GM21515 (cell line): Measurements from ENCODE around the gene ZSCAN26.
A peak's percentile ranks its signal among the peaks of the same experiment; 100 is the strongest.
"Not testable (repeated sequence)": the region's sequence is repeated elsewhere in the genome, so short reads cannot be mapped to it uniquely, and the experiment has no call there.

Experiments
- ATAC-seq: cut with Tn5 transposase; IDR thresholded peaks from one replicate; pipeline ENCODE4 v1.9.1; 2021; ENCODE audit not compliant: unreplicated experiment

The ZSCAN26 gene

GRCh38 chr6:28254121-28254519 lies 12.8 kb upstream of the ZSCAN26 start:
- ATAC-seq = no peak

GRCh38 chr6:28257042-28257441 lies 9.9 kb upstream of the ZSCAN26 start:
- no peak for ATAC-seq

- ATAC-seq = no peak
Measured at GRCh38 chr6:28258877-28259777, 7.8 kb upstream of the ZSCAN26 start, which contains the start of gene NKAPL. Gene NKAPL (plus strand): TSS chr6:28259297. CDS start chr6:28259372, 75 bp downstream.

GRCh38 chr6:28263922-28264321 lies 3.0 kb upstream of the ZSCAN26 start:
- ATAC-seq = no peak

- ATAC-seq = no peak
Measured at GRCh38 chr6:28264834-28265401, 2.0 kb upstream of the ZSCAN26 start.

- ATAC-seq = no peak
Measured at GRCh38 chr6:28266563-28266961, 381 bp upstream of the ZSCAN26 start.

- ATAC-seq = no peak
Measured at GRCh38 chr6:28267695-28268059, 734 bp downstream of the ZSCAN26 start.

- ATAC-seq = no peak
Measured at GRCh38 chr6:28269492-28269891, 2.5 kb downstream of the ZSCAN26 start.

- no peak for ATAC-seq
Measured at GRCh38 chr6:28274888-28275287, 7.9 kb downstream of the ZSCAN26 start.

GRCh38 chr6:28277746-28278145 lies 10.8 kb downstream of the ZSCAN26 start:
- no peak for ATAC-seq

- no peak for ATAC-seq
Measured at GRCh38 chr6:28280595-28281287, 13.8 kb downstream of the ZSCAN26 start.

- peak; percentile 82 for ATAC-seq
Measured at GRCh38 chr6:28281288-28282064, 14.5 kb downstream of the ZSCAN26 start, which contains the start of gene PGBD1. Gene PGBD1 (plus strand): TSS chr6:28281572. CDS start chr6:28283814, 2,242 bp downstream.

- no peak for ATAC-seq
Measured at GRCh38 chr6:28282926-28283325, 16.0 kb downstream of the ZSCAN26 start.

- ATAC-seq = no peak
Measured at GRCh38 chr6:28291573-28291972, 24.6 kb downstream of the ZSCAN26 start.

- ATAC-seq = no peak
Measured at GRCh38 chr6:28295326-28295725, 28.4 kb downstream of the ZSCAN26 start.

- no peak for ATAC-seq
Measured at GRCh38 chr6:28296520-28297060, 29.6 kb downstream of the ZSCAN26 start.

- ATAC-seq = no peak
Measured at GRCh38 chr6:28303570-28303969, 36.6 kb downstream of the ZSCAN26 start.

- not testable (repeated sequence) for ATAC-seq
Measured at GRCh38 chr6:28306363-28306762, 39.4 kb downstream of the ZSCAN26 start.

GRCh38 chr6:28311139-28311823 lies 44.3 kb downstream of the ZSCAN26 start:
- ATAC-seq = no peak

- ATAC-seq = no peak
Measured at GRCh38 chr6:28312939-28313338, 46.0 kb downstream of the ZSCAN26 start.
